Tibial nerve (tissue), 4 donors: ENCODE results near the gene NME3.

Source experiments
- CTCF ChIP-seq, 5 experiments: fragments of 200-600 bp in 3 of 5; fragments of 450-650 bp in 2 of 5; sonication (generic) in 3 of 5; IDR thresholded peaks; one replicate each; pipeline ENCODE4 v1.5.1; 2016 to 2019; ENCODE audit warnings: antibody characterized with exemption in 5 of 5, mild to moderate bottlenecking in 3 of 5, moderate library complexity in 2 of 5
- EP300 ChIP-seq, 2 donors: sonication (generic); formaldehyde crosslinking; IDR thresholded peaks; one replicate each; pipeline ENCODE4 v1.6.1; 2017; ENCODE audit warnings: antibody characterized with exemption in 2 of 2, mild to moderate bottlenecking in 1 of 2

GRCh38 chr16:1788708-1789100, 17.4 kb upstream of the NME3 start:
- TF ChIP-seq EP300 (IDR thresholded peaks at IDR 0.05) = no peak
- no peak for TF ChIP-seq CTCF (IDR thresholded peaks at IDR 0.05)
